HepG2 (cell line): Measurements from ENCODE around the gene ECPAS. TPM values are rescaled to one million over a fixed set of nuclear protein-coding genes. Genes with fewer than 3 reads are reported as not detected.

Experiments used
- CENPBD1 ChIP-seq: sonication (generic); formaldehyde crosslinking; IDR thresholded peaks from 2 replicates; pipeline ENCODE4 v1.8.0; 2022; ENCODE audit warnings: missing genetic modification reagents, low read depth, mild to moderate bottlenecking, borderline replicate concordance
- CTCF ChIP-seq: sonication (generic); formaldehyde crosslinking; IDR thresholded peaks from 2 replicates; pipeline ENCODE4 v1.5.0; 2020; ENCODE audit warnings: mild to moderate bottlenecking, missing genetic modification reagents, moderate library complexity
- EEA1 ChIP-seq: sonication (generic); formaldehyde crosslinking; IDR thresholded peaks from 2 replicates; pipeline ENCODE4 v1.5.1; 2020; ENCODE audit warnings: mild to moderate bottlenecking, missing genetic modification reagents, borderline replicate concordance
- GPBP1L1 ChIP-seq: sonication (generic); formaldehyde crosslinking; IDR thresholded peaks from 2 replicates; pipeline ENCODE4 v1.5.0; 2020; ENCODE audit warnings: mild to moderate bottlenecking, missing genetic modification reagents
- HMG20A ChIP-seq: IDR thresholded peaks from 2 replicates; pipeline ENCODE4 v1.6.1; 2016; ENCODE audit warnings: borderline replicate concordance
- KDM5A ChIP-seq: fragments of 200-600 bp; sonication (generic); IDR thresholded peaks from 2 replicates; pipeline ENCODE4 v1.7.0; 2018; ENCODE audit warnings: antibody characterized with exemption, mild to moderate bottlenecking, low read length, borderline replicate concordance
- KMT2A ChIP-seq: sonication (generic); formaldehyde crosslinking; IDR thresholded peaks from 2 replicates; pipeline ENCODE4 v1.4.0; 2020; ENCODE audit warnings: missing genetic modification reagents
- KMT2B ChIP-seq: IDR thresholded peaks from 2 replicates; pipeline ENCODE4 v1.6.1; 2016; ENCODE audit warnings: missing genetic modification reagents, missing compliant biosample characterization
- NFE2L2 ChIP-seq: fragments of 150-350 bp; IDR thresholded peaks from 2 replicates; pipeline ENCODE4 v1.6.1; 2014; ENCODE audit warnings: low read length
- NR2C2 ChIP-seq: sonication (generic); formaldehyde crosslinking; IDR thresholded peaks from 2 replicates; pipeline ENCODE4 v1.4.0; 2020; ENCODE audit warnings: missing genetic modification reagents, mild to moderate bottlenecking, moderate library complexity, borderline replicate concordance
- POGZ ChIP-seq: sonication (generic); formaldehyde crosslinking; IDR thresholded peaks from 2 replicates; pipeline ENCODE4 v1.4.0; 2020; ENCODE audit warnings: mild to moderate bottlenecking, missing genetic modification reagents
- RAD21 ChIP-seq: fragments of 450-650 bp; formaldehyde crosslinking; IDR thresholded peaks from 2 replicates; pipeline ENCODE4 v1.5.0; 2020; ENCODE audit warnings: mild to moderate bottlenecking
- REPIN1 ChIP-seq: sonication (generic); formaldehyde crosslinking; IDR thresholded peaks from 2 replicates; pipeline ENCODE4 v1.8.0; 2022; ENCODE audit warnings: missing genetic modification reagents, low read depth, mild to moderate bottlenecking, borderline replicate concordance
- SATB2 ChIP-seq: sonication (generic); formaldehyde crosslinking; IDR thresholded peaks from 2 replicates; pipeline ENCODE4 v1.5.0; 2020; ENCODE audit warnings: missing genetic modification reagents
- SOX5 ChIP-seq: IDR thresholded peaks from 2 replicates; pipeline ENCODE4 v1.6.1; 2016; ENCODE audit warnings: borderline replicate concordance
- SRSF1 ChIP-seq: fragments of 200-400 bp; formaldehyde crosslinking; optimal IDR thresholded peaks from 2 replicates; pipeline ENCODE3; 2017; ENCODE audit warnings: mild to moderate bottlenecking, low read depth, low read length, moderate library complexity
- SRSF4 ChIP-seq: fragments of 200-400 bp; formaldehyde crosslinking; IDR thresholded peaks from one replicate; pipeline ENCODE4 v1.6.1; 2018; ENCODE audit warnings: mild to moderate bottlenecking, low read depth, low read length, moderate library complexity; ENCODE audit not compliant: poor library complexity, severe bottlenecking
- TEF ChIP-seq: sonication (generic); formaldehyde crosslinking; IDR thresholded peaks from 2 replicates; pipeline ENCODE4 v1.5.0; 2020; ENCODE audit warnings: missing genetic modification reagents
- TGIF2 ChIP-seq: IDR thresholded peaks from 2 replicates; pipeline ENCODE4 v1.6.1; 2016; ENCODE audit warnings: control low read depth, missing compliant biosample characterization
- TRIM24 ChIP-seq: sonication (generic); formaldehyde crosslinking; IDR thresholded peaks from 2 replicates; pipeline ENCODE4 v1.8.0; 2022; ENCODE audit warnings: mild to moderate bottlenecking, missing genetic modification reagents
- ZFP1 ChIP-seq: IDR thresholded peaks from 2 replicates; pipeline ENCODE4 v1.6.1; 2016
- ZFYVE20 ChIP-seq: sonication (generic); formaldehyde crosslinking; IDR thresholded peaks from 2 replicates; pipeline ENCODE4 v1.8.0; 2023; ENCODE audit warnings: low read depth, mild to moderate bottlenecking, moderate library complexity, missing genetic modification reagents, borderline replicate concordance
- ZNF441 ChIP-seq: sonication (generic); formaldehyde crosslinking; IDR thresholded peaks from 2 replicates; pipeline ENCODE4 v1.7.0; 2021; ENCODE audit warnings: missing genetic modification reagents, borderline replicate concordance
- ZNF564 ChIP-seq: sonication (generic); formaldehyde crosslinking; IDR thresholded peaks from 2 replicates; pipeline ENCODE4 v1.8.1; 2023; ENCODE audit warnings: mild to moderate bottlenecking, missing genetic modification reagents
- ZNF703 ChIP-seq: sonication (generic); formaldehyde crosslinking; IDR thresholded peaks from 2 replicates; pipeline ENCODE4 v1.5.1; 2020; ENCODE audit warnings: missing genetic modification reagents, mild to moderate bottlenecking, moderate library complexity, borderline replicate concordance
- ZNF766 ChIP-seq: sonication (generic); formaldehyde crosslinking; IDR thresholded peaks from 2 replicates; pipeline ENCODE4 v1.5.0; 2020; ENCODE audit warnings: missing genetic modification reagents, borderline replicate concordance
- ZNF776 ChIP-seq: sonication (generic); formaldehyde crosslinking; IDR thresholded peaks from 2 replicates; pipeline ENCODE4 v1.4.0; 2020; ENCODE audit warnings: mild to moderate bottlenecking, missing genetic modification reagents
- ZNF792 ChIP-seq: IDR thresholded peaks from 2 replicates; pipeline ENCODE4 v1.6.1; 2016
- ZSCAN30 ChIP-seq: sonication (generic); formaldehyde crosslinking; IDR thresholded peaks from 2 replicates; pipeline ENCODE4 v1.5.0; 2020; ENCODE audit warnings: mild to moderate bottlenecking, missing genetic modification reagents
- polyA plus RNA-seq, 8 experiments: library from polyadenylated mRNA; depleted of rRNA in 3 of 8; stranded (reverse) in 7 of 8; unstranded in 1 of 8; fragments of >200 nt; fragmentation: Illumina TruSeq in 4 of 8; extraction: Trizol in 4 of 8; gene quantifications; 2 replicates each; pipeline versions ENCODE4 v1.2.1 to v1.2.3, GENCODE V29; 2011 to 2016; ENCODE audit warnings: low read depth in 4 of 8, missing spikeins in 1 of 8, mixed read lengths in 1 of 8; ENCODE audit not compliant: insufficient read depth in 1 of 8
- total RNA-seq, 5 experiments: library from RNA; depleted of rRNA; stranded (reverse); fragments of >200 nt; fragmentation: Illumina TruSeq; extraction: Trizol; gene quantifications; 2 replicates each; pipeline ENCODE4 v1.2.3, GENCODE V29; 2016; ENCODE audit warnings: low read depth in 1 of 5

Gene ECPAS
- total and polyA plus RNA-seq, 2 of the 13 experiments (the other 11 are each of a cell fraction or from before 2014, with no cell fraction given): 35.3 to 58.0 TPM

GRCh38 chr9:111482694-111483438, 1.3 kb downstream of the ECPAS start (continued):
- TF ChIP-seq CENPBD1 (CRISPR knock-in tag) (no peak), TRIM24 (no peak), NR2C2 (CRISPR knock-in tag) (peak; percentile 93), ZFP1 (CRISPR knock-in tag) (no peak), TEF (no peak), SOX5 (no peak), SATB2 (no peak), SRSF4 (no peak), KMT2B (CRISPR knock-in tag) (peak; percentile 16; the same call in 1 of the 2 replicates), ZNF792 (CRISPR knock-in tag) (0 out of 2 replicates have a peak, but pooled peaks have one; percentile 34), TGIF2 (CRISPR knock-in tag) (0 out of 2 replicates have a peak, but pooled peaks have one; percentile 33), KMT2A (CRISPR knock-in tag) (no peak; the same call in 1 of the 2 replicates), POGZ (CRISPR knock-in tag) (no peak), CTCF (CRISPR knock-in tag) (no peak), SRSF1 (no peak), ZNF564 (CRISPR knock-in tag) (no peak), ZSCAN30 (CRISPR knock-in tag) (no peak), ZFYVE20 (no peak), ZNF766 (CRISPR knock-in tag) (no peak), EEA1 (CRISPR knock-in tag) (no peak), KDM5A (no peak), ZNF441 (no peak), RAD21 (peak; percentile 7; the same call in 1 of the 2 replicates), ZNF776 (CRISPR knock-in tag) (no peak), ZNF703 (CRISPR knock-in tag) (no peak), GPBP1L1 (CRISPR knock-in tag) (no peak), NFE2L2 (no peak), HMG20A (CRISPR knock-in tag) (no peak), REPIN1 (CRISPR knock-in tag) (no peak)
